ENCODE measurements around the gene TNIK. TPM values are rescaled to one million over a fixed set of nuclear protein-coding genes. Genes with fewer than 3 reads are reported as not detected.
A peak's percentile ranks its signal among the peaks of the same experiment; 100 is the strongest.

TNIK gene
- total RNA-seq, 2 donors from 2014 or later = 32.2 to 43.2 TPM

DNA sequence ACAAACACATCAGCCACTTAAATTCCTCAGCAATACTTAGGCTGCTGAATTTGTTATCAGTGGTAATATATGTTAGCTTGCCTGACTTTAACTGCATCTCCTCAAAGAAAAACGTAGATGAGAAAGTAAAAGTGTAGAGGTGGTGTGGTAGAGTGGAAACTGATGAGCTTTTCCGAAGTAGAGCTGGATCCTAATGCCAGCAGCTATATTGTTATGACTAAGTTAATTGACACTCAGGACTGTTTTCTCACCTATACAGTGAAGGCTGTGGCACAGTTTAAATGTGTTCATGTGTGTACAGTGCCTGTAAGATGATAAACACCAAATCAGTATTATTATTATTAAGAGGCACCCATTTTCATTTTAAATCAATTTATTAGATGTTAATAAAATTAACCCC is 174.9 kb downstream of the TNIK start:
- H3K36me3 Mint-ChIP-seq (ENCODE audit: insufficient read depth in 2 of 2) = peaks cover 0 to 1% of the 10 kb centered on the region in 2 donors
- H3K9me3 Mint-ChIP-seq = no peaks in the 10 kb centered on the region
- H3K27ac Mint-ChIP-seq = peak overlapping the region; percentile 34
- H3K4me3 Mint-ChIP-seq = peak overlapping the region; percentile 43 to 55
- H3K4me1 Mint-ChIP-seq (ENCODE audit: low read depth) = peaks cover 69% of the 10 kb centered on the region
- DNase-seq (no peak), ATAC-seq (replicated peaks in 1 of 2) (peak; percentile 58 to 66)
- no peaks in the 10 kb centered on the region for H3K27me3 Mint-ChIP-seq (ENCODE audit: low read depth)

DNA sequence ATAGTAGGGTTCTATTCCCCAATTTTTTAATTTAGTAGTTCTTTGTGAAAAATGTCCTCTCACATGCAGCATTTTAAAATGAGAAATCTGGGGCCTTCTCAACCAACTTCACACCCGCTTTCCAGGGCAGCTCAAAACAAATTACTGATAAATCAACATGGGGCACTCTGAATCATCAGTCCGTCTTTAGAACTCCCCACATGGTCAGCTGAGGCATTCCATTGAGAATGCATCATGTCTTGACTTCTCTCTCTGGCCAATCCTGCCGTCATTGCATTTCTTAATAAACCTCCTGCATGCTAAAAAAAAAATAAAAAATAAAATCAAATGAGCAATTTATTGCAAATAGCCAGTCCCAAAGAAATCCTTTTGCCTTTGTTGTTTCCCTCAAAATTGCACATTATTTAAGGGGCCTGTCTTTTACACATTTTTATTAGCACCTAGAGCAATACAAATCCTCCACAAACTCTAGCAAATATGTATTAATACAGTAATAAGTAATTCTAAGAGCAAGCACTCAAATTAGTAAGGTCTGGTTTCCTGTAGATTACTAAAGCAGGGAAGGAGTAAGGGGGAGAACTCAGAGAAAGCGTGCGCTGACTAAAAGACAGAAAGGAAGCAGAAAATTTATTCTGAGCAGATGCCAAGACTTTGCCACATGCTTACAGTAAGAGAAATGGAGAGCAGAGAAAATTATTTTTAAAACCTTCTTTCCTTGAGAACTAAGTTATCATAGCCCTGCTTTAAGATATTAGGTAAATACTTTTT is 175.7 kb downstream of the TNIK start:
- Mint-ChIP-seq H3K4me3 (peak overlapping the region; percentile 47 to 73), H3K36me3 (ENCODE audit: insufficient read depth in 2 of 2) (peaks cover 0 to 1% of the 10 kb centered on the region in 2 donors), H3K9me3 (no peaks in the 10 kb centered on the region), H3K27ac (peak overlapping the region; percentile 54), H3K4me1 (ENCODE audit: low read depth) (peaks cover 77% of the 10 kb centered on the region), H3K27me3 (ENCODE audit: low read depth) (no peaks in the 10 kb centered on the region)
- ATAC-seq (replicated peaks in 1 of 2) (peak; percentile 42 to 59), DNase-seq (peak in 1 of 2 donors; percentile 40)

DNA sequence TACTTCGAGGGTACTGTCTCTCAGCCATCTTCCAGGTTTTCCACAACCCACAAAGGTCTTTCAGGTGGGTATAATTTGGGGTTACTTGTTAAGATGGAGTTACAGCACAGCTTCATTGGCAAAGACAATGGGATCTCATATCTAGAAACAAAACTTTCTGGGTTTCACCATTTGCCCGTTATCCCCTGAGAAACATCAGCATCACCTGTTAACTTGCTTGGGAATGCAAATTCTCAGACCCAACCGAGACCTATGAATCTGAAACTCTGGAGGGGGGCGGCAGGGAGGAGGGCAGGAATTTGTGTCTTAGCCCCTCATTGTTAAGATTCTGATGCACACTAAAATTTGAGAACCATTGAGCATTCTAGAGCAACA is 176.4 kb downstream of the TNIK start:
- Mint-ChIP-seq H3K4me3 (peak overlapping the region; percentile 2 to 7), H3K4me1 (ENCODE audit: low read depth) (peaks cover 79% of the 10 kb centered on the region), H3K9me3 (no peaks in the 10 kb centered on the region), H3K27me3 (ENCODE audit: low read depth) (no peaks in the 10 kb centered on the region), H3K27ac (no peak overlapping the region), H3K36me3 (ENCODE audit: insufficient read depth in 2 of 2) (peaks cover 0 to 1% of the 10 kb centered on the region in 2 donors)
- DNase-seq (no peak), ATAC-seq (replicated peaks in 1 of 2) (no peak)

DNA sequence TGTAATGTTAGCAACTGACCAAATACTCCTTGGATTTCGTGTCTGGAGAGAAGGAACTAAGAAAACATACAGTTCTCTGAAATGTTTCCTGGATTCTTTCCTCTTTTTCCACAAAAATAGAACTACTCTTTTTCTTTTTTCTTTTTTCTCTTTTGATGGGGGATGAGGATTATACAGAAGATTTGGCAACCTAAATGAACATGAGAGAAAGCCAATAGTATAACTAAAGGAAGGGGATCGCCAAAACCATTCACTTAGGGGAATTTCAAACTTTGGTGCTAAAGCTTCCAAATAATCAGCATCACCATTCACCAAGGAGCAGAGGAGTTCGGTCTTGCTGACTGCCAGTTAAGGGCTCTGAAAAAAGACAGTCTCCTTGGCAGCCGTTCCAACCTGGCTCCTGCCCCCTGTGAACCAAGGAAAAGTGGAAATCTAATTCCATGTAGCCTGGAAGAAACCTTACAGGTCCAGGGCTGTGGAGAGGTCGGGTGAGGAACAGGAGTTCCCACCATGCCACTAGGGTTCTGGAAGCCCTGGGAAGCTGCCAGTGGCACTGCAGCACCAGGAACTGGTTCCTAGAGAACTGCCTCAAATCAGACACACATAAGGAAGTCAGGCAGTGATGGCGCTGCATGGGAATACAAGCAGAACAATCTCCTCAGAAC is 176.9 kb downstream of the TNIK start:
- Mint-ChIP-seq H3K36me3 (ENCODE audit: insufficient read depth in 2 of 2) (peaks cover 0 to 1% of the 10 kb centered on the region in 2 donors), H3K27ac (no peak overlapping the region), H3K4me1 (ENCODE audit: low read depth) (peaks cover 79% of the 10 kb centered on the region), H3K27me3 (ENCODE audit: low read depth) (no peaks in the 10 kb centered on the region), H3K4me3 (peak overlapping the region in 1 of 2 donors; percentile 21), H3K9me3 (no peaks in the 10 kb centered on the region)
- no peak for DNase-seq
- no peak for ATAC-seq (replicated peaks in 1 of 2)

DNA sequence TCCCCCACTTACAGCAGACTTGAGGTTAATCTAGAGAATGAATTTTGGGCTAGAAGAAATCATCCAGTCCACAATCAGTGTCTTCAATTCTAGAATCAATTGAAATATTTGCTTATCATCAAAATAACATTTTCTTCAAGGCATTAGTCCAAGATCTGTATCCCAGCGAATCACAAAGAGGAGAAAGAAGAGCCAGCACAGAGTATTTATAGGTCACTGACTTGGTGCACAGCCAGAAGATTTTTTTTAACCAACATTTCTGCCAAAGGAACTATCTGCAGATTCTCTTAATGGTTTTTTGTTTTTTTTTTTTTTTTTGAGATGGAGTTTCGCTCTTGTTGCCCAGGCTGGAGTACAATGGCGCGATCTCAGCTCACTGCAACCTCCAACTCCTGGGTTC is 178.2 kb downstream of the TNIK start:
- H3K9me3 Mint-ChIP-seq = no peaks in the 10 kb centered on the region
- H3K36me3 Mint-ChIP-seq (ENCODE audit: insufficient read depth in 2 of 2) = peaks cover 0 to 1% of the 10 kb centered on the region in 2 donors
- no peaks in the 10 kb centered on the region for H3K27me3 Mint-ChIP-seq (ENCODE audit: low read depth)
- peak overlapping the region in 1 of 2 donors; percentile 31 for H3K4me3 Mint-ChIP-seq
- H3K27ac Mint-ChIP-seq = peak overlapping the region; percentile 58
- ATAC-seq (replicated peaks in 1 of 2) (no peak), DNase-seq (no peak)
- H3K4me1 Mint-ChIP-seq (ENCODE audit: low read depth) = peaks cover 82% of the 10 kb centered on the region

DNA sequence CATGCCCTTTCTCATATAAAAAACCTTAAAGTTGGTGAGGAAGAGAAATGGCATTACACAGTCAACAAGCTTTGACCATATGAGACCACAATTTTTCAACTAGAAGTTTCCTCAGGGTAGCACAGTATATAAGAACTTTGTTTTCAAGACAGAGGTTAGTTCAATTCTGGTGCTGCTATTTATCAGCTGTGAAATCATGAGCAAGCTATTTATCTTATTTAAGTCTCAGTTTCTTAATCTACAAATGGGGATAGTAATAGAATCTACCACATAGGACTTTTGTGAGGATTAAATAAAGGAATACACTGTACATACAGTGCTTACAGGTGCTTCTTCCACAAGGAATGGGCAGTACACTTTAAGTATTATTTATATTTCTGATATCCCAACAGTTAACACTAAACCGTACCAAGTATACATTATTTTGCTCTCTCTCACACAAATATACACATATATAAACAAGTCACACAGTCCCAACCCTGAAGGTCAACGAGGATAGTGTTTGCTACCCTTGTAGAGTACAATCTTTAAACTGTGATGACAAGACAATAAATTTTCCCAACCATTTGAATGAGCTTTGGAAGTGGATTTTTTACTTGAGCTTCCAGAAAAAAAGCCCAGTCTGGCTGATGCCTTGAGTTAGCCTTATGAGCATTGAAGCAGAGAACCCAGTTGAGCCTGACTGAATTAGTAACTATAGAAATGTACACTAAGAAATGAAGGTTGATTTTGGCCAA is 178.8 kb downstream of the TNIK start:
- peaks cover 77% of the 10 kb centered on the region for H3K4me1 Mint-ChIP-seq (ENCODE audit: low read depth)

DNA sequence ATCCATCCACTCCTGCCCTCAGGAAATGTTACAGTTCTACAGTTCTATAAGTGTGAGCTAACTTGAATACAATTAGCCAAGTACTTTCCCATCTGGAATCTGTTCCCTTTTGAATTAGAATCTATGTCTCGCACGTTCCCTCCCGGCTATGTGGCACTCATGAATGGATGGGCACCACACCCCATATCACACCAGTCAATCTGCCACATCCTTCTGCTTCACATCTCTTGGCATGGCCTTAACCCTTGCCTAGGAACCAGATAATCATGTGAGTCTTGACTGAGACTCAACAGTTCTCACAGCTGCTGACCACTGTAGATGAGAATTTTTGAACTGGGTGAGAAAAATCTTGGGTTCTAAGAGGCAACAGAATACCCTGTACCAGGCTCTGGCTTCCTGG is 180.2 kb downstream of the TNIK start:
- Mint-ChIP-seq H3K9me3 (no peaks in the 10 kb centered on the region), H3K27me3 (ENCODE audit: low read depth) (no peaks in the 10 kb centered on the region), H3K4me1 (ENCODE audit: low read depth) (peaks cover 72% of the 10 kb centered on the region), H3K36me3 (ENCODE audit: insufficient read depth in 2 of 2) (peaks cover 0 to 6% of the 10 kb centered on the region in 2 donors), H3K27ac (no peak overlapping the region), H3K4me3 (no peak overlapping the region)
- no peak for DNase-seq
- no peak for ATAC-seq (replicated peaks in 1 of 2)

More for the DNA sequence above, 178.8 kb downstream of the TNIK start:
- Mint-ChIP-seq H3K4me3 (no peak overlapping the region), H3K27ac (no peak overlapping the region), H3K9me3 (no peaks in the 10 kb centered on the region), H3K36me3 (ENCODE audit: insufficient read depth in 2 of 2) (peaks cover 0 to 1% of the 10 kb centered on the region in 2 donors), H3K27me3 (ENCODE audit: low read depth) (no peaks in the 10 kb centered on the region)
- ATAC-seq (replicated peaks in 1 of 2) (no peak), DNase-seq (no peak)

DNA sequence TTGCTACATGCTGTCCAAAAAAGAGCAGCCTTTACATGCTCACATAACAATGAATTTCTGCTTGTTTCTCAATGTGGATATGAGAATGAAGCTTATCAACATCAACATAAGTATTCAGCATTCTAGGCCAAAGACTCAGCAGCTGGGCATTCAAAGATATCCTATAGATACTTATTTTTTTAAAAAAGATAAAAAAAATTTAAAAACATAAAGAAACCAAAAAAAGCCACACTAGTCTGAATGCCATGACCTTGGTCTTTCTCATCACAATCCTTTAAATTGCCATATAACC is 182.0 kb downstream of the TNIK start:
- peaks cover 69% of the 10 kb centered on the region for H3K4me1 Mint-ChIP-seq (ENCODE audit: low read depth)
- no peaks in the 10 kb centered on the region for H3K9me3 Mint-ChIP-seq
- peaks cover 0 to 5% of the 10 kb centered on the region in 2 donors for H3K36me3 Mint-ChIP-seq (ENCODE audit: insufficient read depth in 2 of 2)
- H3K27me3 Mint-ChIP-seq (ENCODE audit: low read depth) = no peaks in the 10 kb centered on the region
- no peak for DNase-seq
- H3K27ac Mint-ChIP-seq = no peak overlapping the region
- no peak overlapping the region for H3K4me3 Mint-ChIP-seq
- no peak for ATAC-seq (replicated peaks in 1 of 2)

DNA sequence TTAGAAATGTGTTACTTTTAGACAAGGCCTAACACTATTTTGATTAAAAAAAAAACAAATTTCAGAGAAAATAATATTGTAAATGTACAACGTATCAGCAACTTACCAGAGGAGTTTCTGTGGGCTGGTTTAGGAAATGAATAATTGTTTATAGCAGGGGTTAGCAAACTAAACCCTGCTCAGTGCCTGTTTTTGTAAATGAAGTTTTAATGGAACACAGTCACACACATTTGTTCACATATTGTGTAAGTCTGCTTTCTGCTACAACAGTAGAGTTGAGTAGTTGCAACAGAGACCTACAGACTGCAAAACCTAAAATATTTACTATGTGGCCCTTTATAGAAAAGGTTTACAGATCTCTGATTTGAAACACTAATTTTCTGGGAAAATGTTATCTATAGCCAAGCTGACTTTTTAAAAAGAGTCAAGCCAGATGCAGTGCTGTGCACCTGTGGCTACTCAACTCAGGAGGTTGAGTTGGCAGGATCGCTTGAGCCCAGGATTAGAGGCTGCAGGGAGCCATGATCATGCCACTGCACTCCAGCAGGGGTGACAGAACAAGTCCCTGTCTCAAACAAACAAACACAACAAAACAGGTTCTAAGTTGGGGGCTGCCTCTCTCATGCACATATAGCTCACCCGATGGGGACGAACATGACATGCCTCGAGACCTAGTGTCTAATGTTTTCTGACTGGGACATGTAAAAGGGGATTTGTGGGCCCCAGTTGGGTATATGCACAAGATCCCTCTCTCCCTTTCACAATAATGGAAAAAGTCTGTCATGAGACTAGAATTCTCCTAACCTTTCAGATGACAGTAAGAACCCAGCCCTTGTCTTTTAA is 182.5 kb downstream of the TNIK start:
- no peak overlapping the region for H3K4me3 Mint-ChIP-seq
- ATAC-seq (replicated peaks in 1 of 2) = peak in 1 of 2 donors; percentile 44
- peaks cover 0 to 5% of the 10 kb centered on the region in 2 donors for H3K36me3 Mint-ChIP-seq (ENCODE audit: insufficient read depth in 2 of 2)
- no peaks in the 10 kb centered on the region for H3K9me3 Mint-ChIP-seq
- H3K27me3 Mint-ChIP-seq (ENCODE audit: low read depth) = no peaks in the 10 kb centered on the region
- H3K4me1 Mint-ChIP-seq (ENCODE audit: low read depth) = peaks cover 63% of the 10 kb centered on the region
- no peak overlapping the region for H3K27ac Mint-ChIP-seq
- DNase-seq = no peak

DNA sequence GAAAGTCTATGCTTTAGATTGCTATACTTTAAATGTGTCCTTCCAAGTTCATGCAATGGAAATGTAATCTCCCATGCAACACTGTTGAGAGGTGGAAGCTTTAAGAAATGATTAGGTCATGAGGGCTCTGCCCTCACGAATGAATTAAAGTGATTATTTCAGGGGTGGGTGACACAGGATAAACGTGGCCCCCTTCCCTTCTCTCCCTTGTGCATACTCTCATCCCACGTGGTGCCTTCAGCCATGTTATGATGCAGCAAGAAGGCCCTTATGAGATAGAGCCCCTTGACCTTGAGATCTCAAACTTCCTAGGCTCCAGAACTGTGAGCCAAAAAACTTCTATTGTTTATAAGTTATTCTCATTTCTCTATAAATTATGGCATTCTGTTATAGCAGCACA is 183.3 kb downstream of the TNIK start:
- Mint-ChIP-seq H3K27ac (no peak overlapping the region), H3K4me1 (ENCODE audit: low read depth) (peaks cover 57% of the 10 kb centered on the region), H3K9me3 (no peaks in the 10 kb centered on the region), H3K27me3 (ENCODE audit: low read depth) (no peaks in the 10 kb centered on the region), H3K4me3 (no peak overlapping the region), H3K36me3 (ENCODE audit: insufficient read depth in 2 of 2) (peaks cover 0 to 5% of the 10 kb centered on the region in 2 donors)
- DNase-seq = no peak
- ATAC-seq (replicated peaks in 1 of 2) = no peak

DNA sequence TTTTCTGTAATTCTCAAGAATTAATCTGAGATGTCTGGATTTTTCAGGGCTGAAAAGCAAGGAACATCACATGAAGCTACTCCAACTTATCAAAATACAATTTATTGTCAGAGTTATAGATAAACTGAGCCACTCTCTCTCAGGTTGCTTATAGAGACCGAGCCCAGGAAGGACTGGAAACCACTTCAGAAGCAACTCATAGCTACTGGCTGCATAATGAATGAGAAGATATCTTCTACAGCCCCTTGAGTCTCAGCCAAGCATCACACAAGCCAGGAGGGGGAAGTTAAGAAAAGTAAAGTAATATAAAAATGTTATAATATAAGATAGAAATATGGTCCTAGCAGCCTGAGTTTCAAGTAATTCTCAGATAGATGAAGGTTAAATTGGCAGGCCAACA is 186.0 kb downstream of the TNIK start:
- Mint-ChIP-seq H3K9me3 (no peaks in the 10 kb centered on the region), H3K27me3 (ENCODE audit: low read depth) (no peaks in the 10 kb centered on the region), H3K36me3 (ENCODE audit: insufficient read depth in 2 of 2) (peaks cover 0 to 5% of the 10 kb centered on the region in 2 donors), H3K27ac (no peak overlapping the region), H3K4me3 (peak overlapping the region in 1 of 2 donors; percentile 30), H3K4me1 (ENCODE audit: low read depth) (peaks cover 54% of the 10 kb centered on the region)
- DNase-seq (no peak), ATAC-seq (replicated peaks in 1 of 2) (no peak)

DNA sequence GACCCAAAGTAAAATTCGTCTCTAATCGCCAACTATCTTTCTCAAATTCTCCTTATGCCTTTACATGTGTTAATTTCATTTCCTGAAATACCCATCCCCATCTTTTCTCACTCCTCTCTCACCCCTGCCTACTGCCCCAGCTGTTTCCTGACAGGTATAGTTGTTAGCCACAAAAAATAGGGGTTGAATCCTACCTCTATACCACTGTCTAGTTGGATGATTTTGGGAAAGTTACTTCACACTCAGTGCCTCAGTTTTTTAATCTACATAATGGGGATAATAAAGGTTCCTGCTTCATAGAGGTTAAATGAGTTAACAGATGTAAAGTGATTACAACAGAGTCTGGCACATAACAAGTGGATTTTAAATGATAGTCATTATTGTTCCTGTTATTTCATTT is 189.7 kb downstream of the TNIK start:
- Mint-ChIP-seq H3K27me3 (ENCODE audit: low read depth) (no peaks in the 10 kb centered on the region), H3K9me3 (no peaks in the 10 kb centered on the region), H3K36me3 (ENCODE audit: insufficient read depth in 2 of 2) (peaks cover 0 to 3% of the 10 kb centered on the region in 2 donors), H3K4me1 (ENCODE audit: low read depth) (peaks cover 70% of the 10 kb centered on the region), H3K27ac (peak overlapping the region; percentile 31), H3K4me3 (peak overlapping the region in 1 of 2 donors; percentile 54)
- DNase-seq (no peak), ATAC-seq (replicated peaks in 1 of 2) (no peak)

Measured in activated T-cell treated with anti-CD3 and anti-CD28 coated beads, Interleukin-2, amount 50 U/mL, for 72 hours (primary cell).